HG02678 (cell line): ENCODE results near the gene GRK6.

Experiments used
- ATAC-seq: cut with Tn5 transposase; IDR thresholded peaks from one replicate; pipeline ENCODE4 v1.9.1; 2021; ENCODE audit warnings: mild to moderate bottlenecking, moderate library complexity; ENCODE audit not compliant: unreplicated experiment

The GRK6 gene

GRCh38 chr5:177438468-177438867, 12.0 kb downstream of the GRK6 start:
- ATAC-seq = no peak

- ATAC-seq = no peak
These were observed 13.1 kb downstream of the GRK6 start for GRCh38 chr5:177439518-177440053.

- ATAC-seq = no peak
These were observed 13.9 kb downstream of the GRK6 start for GRCh38 chr5:177440211-177440989.

GRCh38 chr5:177440990-177441780, 14.7 kb downstream of the GRK6 start:
- ATAC-seq = no peak

- no peak for ATAC-seq
These were observed 15.8 kb downstream of the GRK6 start for GRCh38 chr5:177442066-177442826.

GRCh38 chr5:177443144-177443983, 16.9 kb downstream of the GRK6 start:
- ATAC-seq = no peak

- no peak for ATAC-seq
These were observed 17.9 kb downstream of the GRK6 start for GRCh38 chr5:177444106-177445051.

GRCh38 chr5:177445052-177445916, 18.8 kb downstream of the GRK6 start:
- no peak for ATAC-seq

GRCh38 chr5:177445917-177446199, 19.4 kb downstream of the GRK6 start:
- no peak for ATAC-seq

- peak; percentile 55 for ATAC-seq
These were observed 20.0 kb downstream of the GRK6 start, which contains the start of gene PRR7 for GRCh38 chr5:177446200-177447065. TSS of gene PRR7 (plus strand) at chr5:177446814. CDS start at chr5:177455068, 8,254 bp downstream.

GRCh38 chr5:177447066-177447610, 20.7 kb downstream of the GRK6 start:
- ATAC-seq = peak; percentile 22

- ATAC-seq = no peak
These were observed 21.3 kb downstream of the GRK6 start for GRCh38 chr5:177447611-177448243.

GRCh38 chr5:177448244-177448950, 21.9 kb downstream of the GRK6 start:
- ATAC-seq = no peak

GRCh38 chr5:177449140-177450061, 22.9 kb downstream of the GRK6 start:
- ATAC-seq = no peak
